H1 (cell line): ENCODE results near the gene ZBTB40. TPM values are rescaled to one million over a fixed set of nuclear protein-coding genes. Genes with fewer than 3 reads are reported as not detected.

Experiments used
- CTCF ChIA-PET: fragments of 300-600 bp; sonication (Branson Sonifier 250); formaldehyde crosslinking; loops from one replicate; lab custom pipeline; 2021; ENCODE audit not compliant: partially characterized antibody; lab: Charles Lee
- POLR2A ChIA-PET: fragments of 300-600 bp; sonication (Branson Sonifier 250); formaldehyde crosslinking; loops from one replicate; lab custom pipeline; 2021; ENCODE audit warnings: inconsistent platforms; ENCODE audit not compliant: partially characterized antibody; lab: Charles Lee
- DNase-seq, 2 experiments: peaks; one replicate each; pipeline versions ENCODE4 v3.0.0 to v3.0.0-alpha.2; 2010 to 2022; ENCODE audit warnings: low spot score in 2 of 2, low read depth in 1 of 2, mixed read lengths in 1 of 2
- FAIRE-seq: peaks from 2 replicates; lab custom pipeline; 2011; peaks lifted over from hg19 to GRCh38; lab: Jason Lieb, UNC
- H2AFZ ChIP-seq: 2 replicates; pipeline ENCODE4 v1.8.1; 2012; ENCODE audit warnings: low read length, inconsistent platforms
- H2AK5ac ChIP-seq: 2 replicates; pipeline ENCODE4 v1.6.1; 2013; ENCODE audit warnings: low read depth, low read length
- H2BK120ac ChIP-seq: replicated peaks from 2 replicates; pipeline ENCODE3; 2013; ENCODE audit warnings: low read depth, low read length, inconsistent platforms
- H2BK12ac ChIP-seq: 2 replicates; pipeline ENCODE4 v1.6.1; 2013; ENCODE audit warnings: low read depth, low read length
- H2BK15ac ChIP-seq: 2 replicates; pipeline ENCODE4 v1.6.1; 2013; ENCODE audit warnings: low read length
- H2BK20ac ChIP-seq: 2 replicates; pipeline ENCODE4 v1.6.1; 2013; ENCODE audit warnings: low read length
- H2BK5ac ChIP-seq: 2 replicates; pipeline ENCODE4 v1.6.1; 2013; ENCODE audit warnings: low read depth, low read length
- H3K14ac ChIP-seq: 2 replicates; pipeline ENCODE4 v1.6.1; 2013; ENCODE audit warnings: inconsistent platforms; ENCODE audit not compliant: insufficient read length
- H3K18ac ChIP-seq: 2 replicates; pipeline ENCODE4 v1.6.1; 2013; ENCODE audit warnings: low read length; ENCODE audit errors: extremely low read depth
- H3K23ac ChIP-seq: 2 replicates; pipeline ENCODE4 v1.6.1; 2013; ENCODE audit warnings: inconsistent platforms; ENCODE audit not compliant: insufficient read length
- H3K23me2 ChIP-seq: 2 replicates; pipeline ENCODE4 v1.6.1; 2013; ENCODE audit warnings: low read depth, low read length
- H3K27ac ChIP-seq: 2 replicates; pipeline ENCODE4 v1.6.1; 2011; ENCODE audit warnings: low read depth, low read length, inconsistent platforms
- H3K27me3 ChIP-seq, 4 experiments: replicated peaks in 1 of 4; 1 replicate in 1 of 4; 2 replicates in 3 of 4; pipeline versions ENCODE4 v1.6.1 to v1.8.1; 2011 to 2013; ENCODE audit warnings: low read length in 3 of 4, mild to moderate bottlenecking in 3 of 4, inconsistent platforms in 2 of 4, mixed read lengths in 2 of 4, moderate library complexity in 1 of 4; ENCODE audit not compliant: control insufficient read depth in 3 of 4, insufficient read depth in 3 of 4; ENCODE audit errors: extremely low read depth in 1 of 4
- H3K36me3 ChIP-seq, 4 experiments: 2 replicates each; pipeline versions ENCODE4 v1.6.1 to v1.8.1; 2011 to 2013; ENCODE audit warnings: mild to moderate bottlenecking in 4 of 4, low read length in 3 of 4, moderate library complexity in 2 of 4, control low read depth in 1 of 4, inconsistent platforms in 1 of 4; ENCODE audit not compliant: insufficient read depth in 4 of 4, control insufficient read depth in 2 of 4
- H3K4ac ChIP-seq: replicated peaks from 2 replicates; pipeline ENCODE3; 2013; ENCODE audit warnings: low read length, low read depth, mixed read lengths, inconsistent platforms; ENCODE audit not compliant: insufficient read length
- H3K4me1 ChIP-seq, 4 experiments: replicated peaks in 1 of 4; 1 replicate in 1 of 4; 2 replicates in 3 of 4; pipeline versions ENCODE4 v1.6.1 to v1.8.1; 2011 to 2013; ENCODE audit warnings: low read length in 3 of 4, inconsistent platforms in 2 of 4, mixed read lengths in 1 of 4; ENCODE audit not compliant: insufficient read depth in 4 of 4, control insufficient read depth in 3 of 4
- H3K4me2 ChIP-seq, 2 experiments: 2 replicates each; pipeline versions ENCODE4 v1.6.1 to v1.8.1; 2011 to 2013; ENCODE audit warnings: low read depth in 2 of 2, low read length in 2 of 2, control low read depth in 1 of 2, inconsistent platforms in 1 of 2, mild to moderate bottlenecking in 1 of 2; ENCODE audit not compliant: insufficient read depth in 1 of 2
- H3K4me3 ChIP-seq, 4 experiments: fragments of 200-600, 300-600 bp in 1 of 4; sonication (generic), shearing (Covaris generic), sonication (Bioruptor Twin) in 1 of 4; 2 replicates each; pipeline versions ENCODE4 v1.5.1 to v1.8.1; 2011 to 2016; ENCODE audit warnings: low read length in 4 of 4, low read depth in 3 of 4, control low read depth in 2 of 4, inconsistent platforms in 2 of 4, mild to moderate bottlenecking in 2 of 4, mixed read lengths in 1 of 4, moderate library complexity in 1 of 4; ENCODE audit not compliant: insufficient read depth in 2 of 4; ENCODE audit errors: extremely low read depth in 1 of 4
- H3K56ac ChIP-seq: replicated peaks from 2 replicates; pipeline ENCODE3; 2013; ENCODE audit warnings: low read depth, mild to moderate bottlenecking, mixed read lengths, low read length, inconsistent platforms; ENCODE audit not compliant: insufficient read length
- H3K79me1 ChIP-seq: 2 replicates; pipeline ENCODE4 v1.6.1; 2013; ENCODE audit warnings: low read depth, low read length, control low read depth
- H3K79me2 ChIP-seq, 2 experiments: 2 replicates each; pipeline versions ENCODE4 v1.6.1 to v1.8.1; 2012 to 2013; ENCODE audit warnings: low read length in 2 of 2, mild to moderate bottlenecking in 2 of 2, inconsistent platforms in 1 of 2; ENCODE audit not compliant: insufficient read depth in 2 of 2, control insufficient read depth in 1 of 2
- H3K9ac ChIP-seq, 4 experiments: replicated peaks in 1 of 4; 1 replicate in 1 of 4; 2 replicates in 3 of 4; pipeline versions ENCODE4 v1.6.1 to v1.8.1; 2011 to 2013; ENCODE audit warnings: low read depth in 3 of 4, low read length in 3 of 4, control low read depth in 2 of 4, mild to moderate bottlenecking in 2 of 4, moderate library complexity in 2 of 4, inconsistent platforms in 1 of 4; ENCODE audit errors: extremely low read depth in 1 of 4
- H3K9me3 ChIP-seq, 2 experiments: 2 replicates each; pipeline versions ENCODE4 v1.6.1 to v1.8.1; 2012 to 2013; ENCODE audit warnings: mild to moderate bottlenecking in 2 of 2, moderate library complexity in 2 of 2, control low read depth in 1 of 2, inconsistent platforms in 1 of 2, low read depth in 1 of 2, low read length in 1 of 2, mixed read lengths in 1 of 2; ENCODE audit not compliant: insufficient read depth in 2 of 2
- H4K20me1 ChIP-seq, 2 experiments: replicated peaks in 1 of 2; 2 replicates each; pipeline versions ENCODE3 to v1.8.1; 2011 to 2013; ENCODE audit warnings: inconsistent platforms in 2 of 2, low read length in 2 of 2, mild to moderate bottlenecking in 1 of 2; ENCODE audit not compliant: insufficient read depth in 2 of 2, control insufficient read depth in 1 of 2
- H4K5ac ChIP-seq: 2 replicates; pipeline ENCODE4 v1.6.1; 2013; ENCODE audit warnings: low read length, low read depth, mixed read lengths, inconsistent platforms; ENCODE audit not compliant: insufficient read length
- H4K8ac ChIP-seq: 2 replicates; pipeline ENCODE4 v1.8.0; 2013; ENCODE audit warnings: mild to moderate bottlenecking, moderate library complexity, low read length, inconsistent platforms; ENCODE audit not compliant: insufficient read depth; ENCODE audit errors: extremely low read depth
- H4K91ac ChIP-seq: replicated peaks from 2 replicates; pipeline ENCODE3; 2013; ENCODE audit warnings: low read length, mixed read lengths, inconsistent platforms; ENCODE audit not compliant: insufficient read length
- CHD1 ChIP-seq: IDR thresholded peaks from 2 replicates; pipeline ENCODE4 v1.6.1; 2012; ENCODE audit warnings: low read depth, low read length, improper control_type of control experiment
- CREB1 ChIP-seq: IDR thresholded peaks from 2 replicates; pipeline ENCODE4 v1.6.1; 2012; ENCODE audit warnings: inconsistent platforms
- KDM4A ChIP-seq: IDR thresholded peaks from one replicate; pipeline ENCODE4 v1.7.1; 2012; ENCODE audit warnings: low read depth, mild to moderate bottlenecking, moderate library complexity, low read length, inconsistent platforms; ENCODE audit not compliant: severe bottlenecking
- MAFK ChIP-seq: IDR thresholded peaks from 2 replicates; pipeline ENCODE4 v1.6.1; 2012; ENCODE audit warnings: low read depth, mild to moderate bottlenecking, improper control_type of control experiment, low read length
- RAD21 ChIP-seq, 2 experiments: IDR thresholded peaks in 1 of 2; conservative IDR thresholded peaks in 1 of 2; 2 replicates each; pipeline ENCODE4 v1.6.1; 2011; ENCODE audit warnings: low read depth in 2 of 2, low read length in 2 of 2, improper control_type of control experiment in 1 of 2, inconsistent platforms in 1 of 2, mild to moderate bottlenecking in 1 of 2, moderate library complexity in 1 of 2
- WGBS, 2 experiments: shearing (Covaris generic) in 1 of 2; methylation state at CpG; one replicate each; pipeline versions ENCODE4 v1.1.6 to v1.1.7; 2013 to 2015; ENCODE audit warnings: low lambda C conversion rate in 2 of 2, mixed read lengths in 2 of 2, inconsistent platforms in 1 of 2, low coverage in 1 of 2, missing lambda C conversion rate in 1 of 2; ENCODE audit not compliant: insufficient replicate concordance in 2 of 2, insufficient coverage in 1 of 2, insufficient read length in 1 of 2; ENCODE audit errors: extremely low coverage in 1 of 2, missing lambda C conversion rate in 1 of 2; 5-methylcytosine and 5-hydroxymethylcytosine counted together
- polyA plus RNA-seq, 7 experiments: library from polyadenylated mRNA; depleted of rRNA in 3 of 7; stranded (reverse) in 5 of 7; unstranded in 2 of 7; fragments of >200 nt in 5 of 7; fragments of 200-250 nt in 2 of 7; gene quantifications; 1 replicate in 5 of 7; 2 replicates in 1 of 7; 4 replicates in 1 of 7; pipeline versions ENCODE4 v1.2.1 to v1.2.3, GENCODE V29; 2011 to 2013; ENCODE audit warnings: missing spikeins in 2 of 7, mixed read lengths in 2 of 7
- total RNA-seq: library from RNA; stranded (reverse); fragmentation: NEBNext Ultra II Directional; extraction: Animal tissue kit (Norgen Biotek cat#: 25700); gene quantifications from 2 replicates; pipeline ENCODE4 v1.2.1, GENCODE V29; 2021
- TF ChIP-seq, protein P1 (sequence below): IDR thresholded peaks from 2 replicates; pipeline ENCODE4 v1.6.1; 2012; ENCODE audit warnings: inconsistent platforms

The ZBTB40 gene
- total and polyA plus RNA-seq, 2 of the 8 experiments (the other 6 are each of a cell fraction or from before 2014, with no cell fraction given) = 3.1 to 19.3 TPM

DNA sequence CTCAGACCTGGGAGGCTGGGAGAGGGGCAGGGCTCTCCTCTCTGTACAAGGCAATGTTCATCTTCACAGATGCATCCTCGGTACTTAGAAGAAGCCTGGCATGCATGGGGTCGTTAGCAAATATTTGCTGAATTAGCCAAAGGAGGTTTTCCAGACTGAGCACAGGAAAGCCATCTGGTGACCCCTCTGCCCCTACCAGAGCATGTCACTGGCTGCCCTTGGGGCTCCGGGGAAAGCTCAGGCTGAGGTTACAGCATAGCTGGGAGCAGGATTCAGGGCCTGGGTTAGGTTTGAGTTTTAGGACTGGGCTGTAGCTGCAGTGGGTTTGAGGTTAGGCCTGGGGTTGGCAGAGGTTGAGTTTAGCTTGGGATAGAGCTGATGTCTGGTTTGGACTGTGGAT, 43.4 kb upstream of the ZBTB40 start:
- no peak for FAIRE-seq
- POLR2A ChIA-PET = no interaction called here
- 0 out of 2 replicates have a peak overlapping the region, but pooled peaks have one; percentile 27 for H2BK12ac ChIP-seq
- no peak for TF ChIP-seq MAFK
- TF ChIP-seq CHD1 = no peak
- TF ChIP-seq KDM4A = no peak
- TF ChIP-seq, protein P1, sequence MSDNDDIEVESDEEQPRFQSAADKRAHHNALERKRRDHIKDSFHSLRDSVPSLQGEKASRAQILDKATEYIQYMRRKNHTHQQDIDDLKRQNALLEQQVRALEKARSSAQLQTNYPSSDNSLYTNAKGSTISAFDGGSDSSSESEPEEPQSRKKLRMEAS = no peak
- no peak for TF ChIP-seq CREB1
- TF ChIP-seq RAD21 (IDR thresholded peaks at IDR 0.05 in 1 of 2, conservative IDR thresholded peaks at IDR 0.05 in 1 of 2; ENCODE audit: low read depth in 2 of 2, low read length in 2 of 2) = no peak
- TF ChIP-seq, all 59 proteins: peak for 0
- DNase-seq = no peak
- no peak overlapping the region for H3K23ac ChIP-seq
- H3K4me3 ChIP-seq = no peak overlapping the region
- H3K56ac ChIP-seq = no peak overlapping the region
- H4K91ac ChIP-seq = no peak overlapping the region
- 91% methylated on average over 3 of the region's 3 CpGs; no CpG with 5 or more reads in 1 of the 2 experiments for WGBS, 2 experiments
- no peak overlapping the region for H2BK15ac ChIP-seq
- no peak overlapping the region for H3K9ac ChIP-seq
- no peaks in the 10 kb centered on the region for H3K79me1 ChIP-seq
- no peak overlapping the region for H3K27ac ChIP-seq
- H3K23me2 ChIP-seq = peaks cover 3% of the 10 kb centered on the region; the same call in 1 of the 2 replicates
- no peak overlapping the region; the same call in 1 of the 2 replicates for H2AK5ac ChIP-seq
- H3K79me2 ChIP-seq = no peaks in the 10 kb centered on the region
- H4K20me1 ChIP-seq = no peaks in the 10 kb centered on the region
- H4K8ac ChIP-seq = 0 out of 2 replicates have a peak overlapping the region, but pooled peaks have one; percentile 36
- H4K5ac ChIP-seq = no peak overlapping the region
- H3K14ac ChIP-seq = no peak overlapping the region
- H2BK5ac ChIP-seq = no peak overlapping the region
- no peaks in the 10 kb centered on the region for H3K27me3 ChIP-seq
- H2BK20ac ChIP-seq = no peak overlapping the region
- H2BK120ac ChIP-seq = no peak overlapping the region
- no peak overlapping the region for H3K4me2 ChIP-seq
- H2AFZ ChIP-seq = no peak overlapping the region
- no peak overlapping the region for H3K4ac ChIP-seq
- H3K4me1 ChIP-seq = peaks cover 0 to 7% (median 5%) of the 10 kb centered on the region in 4 experiments; a peak in 4 of 7 replicates
- no peaks in the 10 kb centered on the region for H3K36me3 ChIP-seq
- CTCF ChIA-PET = interaction anchor here (1.1 to 10.8 kb wide), 4 partner anchors 9 to 303 kb away, joined by 3 to 149 read pairs (median 9); no protein-coding TSS in a partner anchor
- H3K18ac ChIP-seq = no peak overlapping the region
- peaks cover 0 to 4% of the 10 kb centered on the region in 2 experiments; a peak in 1 of 4 replicates for H3K9me3 ChIP-seq
